Muscle layer of colon (tissue), 2 donors: Measurements from ENCODE around the gene XRCC6.
"Not testable (repeated sequence)": the region's sequence is repeated elsewhere in the genome, so short reads cannot be mapped to it uniquely, and the experiment has no call there.

Experiments used
- H3K27ac ChIP-seq: one replicate; pipeline ENCODE4 v1.7.0; 2013; ENCODE audit warnings: low read depth, mild to moderate bottlenecking, low read length, moderate library complexity
- H3K27me3 ChIP-seq, 2 donors: one replicate each; pipeline ENCODE4 v1.7.0; 2013; ENCODE audit warnings: low read length in 2 of 2, mild to moderate bottlenecking in 2 of 2; ENCODE audit not compliant: insufficient read depth in 2 of 2, control insufficient read depth in 1 of 2
- H3K36me3 ChIP-seq: one replicate; pipeline ENCODE4 v1.7.0; 2013; ENCODE audit warnings: mild to moderate bottlenecking, low read length; ENCODE audit not compliant: insufficient read depth
- H3K4me1 ChIP-seq: one replicate; pipeline ENCODE4 v1.7.0; 2013; ENCODE audit warnings: mild to moderate bottlenecking, low read length; ENCODE audit not compliant: insufficient read depth
- H3K4me3 ChIP-seq, 2 donors: one replicate each; pipeline ENCODE4 v1.7.0; 2013; ENCODE audit warnings: low read length in 2 of 2, low read depth in 1 of 2, mild to moderate bottlenecking in 1 of 2, moderate library complexity in 1 of 2
- H3K9ac ChIP-seq: one replicate; pipeline ENCODE4 v1.7.0; 2013; ENCODE audit warnings: low read length
- H3K9me3 ChIP-seq: one replicate; pipeline ENCODE4 v1.7.0; 2013; ENCODE audit warnings: mild to moderate bottlenecking, low read length
- donor health status: abdominal sarcoma.
- donor health status: Adenocarcinoma of cecum.

The XRCC6 gene

GRCh38 chr22:41600976-41601375, 20.1 kb upstream of the XRCC6 start:
- Histone ChIP-seq H3K9me3 (no peaks in the 10 kb centered on the region), H3K4me3 (no peak overlapping the region), H3K9ac (no peak overlapping the region), H3K36me3 (peaks cover 33% of the 10 kb centered on the region), H3K27ac (no peak overlapping the region), H3K27me3 (no peaks in the 10 kb centered on the region), H3K4me1 (no peaks in the 10 kb centered on the region)

DNA sequence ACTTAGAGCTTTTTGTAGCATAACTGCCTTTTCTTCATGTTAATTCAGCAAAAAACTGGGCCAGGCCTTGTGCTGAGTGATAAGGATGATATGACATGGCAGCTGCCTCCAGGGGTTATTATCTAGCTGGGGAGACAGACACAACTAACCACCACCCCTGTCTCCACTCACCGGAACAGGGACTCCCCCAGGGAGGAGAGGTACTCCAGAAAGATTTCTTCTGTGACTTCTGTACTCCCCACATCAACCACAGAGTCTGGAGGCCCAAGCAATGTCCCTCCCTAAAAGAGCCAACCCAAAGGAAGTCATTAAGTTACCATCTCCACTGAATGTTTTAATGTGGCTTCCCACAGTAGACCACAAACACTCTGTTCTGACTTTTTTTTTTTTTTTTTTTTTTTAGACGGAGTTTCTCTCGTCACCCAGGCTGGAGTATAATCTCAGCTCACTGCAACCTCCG, 17.2 kb upstream of the XRCC6 start:
- no peaks in the 10 kb centered on the region for H3K4me1 ChIP-seq
- no peak overlapping the region for H3K27ac ChIP-seq
- peaks cover 43% of the 10 kb centered on the region for H3K36me3 ChIP-seq

GRCh38 chr22:41608386-41608785, 12.7 kb upstream of the XRCC6 start:
- no peaks in the 10 kb centered on the region for H3K4me1 ChIP-seq
- H3K9me3 ChIP-seq = no peaks in the 10 kb centered on the region
- peaks cover 20% of the 10 kb centered on the region for H3K36me3 ChIP-seq
- no peak overlapping the region for H3K27ac ChIP-seq
- H3K27me3 ChIP-seq = no peaks in the 10 kb centered on the region
- no peak overlapping the region for H3K4me3 ChIP-seq
- no peak overlapping the region for H3K9ac ChIP-seq

More for the DNA sequence above, 17.2 kb upstream of the XRCC6 start:
- no peak overlapping the region for H3K9ac ChIP-seq
- no peaks in the 10 kb centered on the region for H3K27me3 ChIP-seq
- H3K4me3 ChIP-seq = no peak overlapping the region
- H3K9me3 ChIP-seq = no peaks in the 10 kb centered on the region

DNA sequence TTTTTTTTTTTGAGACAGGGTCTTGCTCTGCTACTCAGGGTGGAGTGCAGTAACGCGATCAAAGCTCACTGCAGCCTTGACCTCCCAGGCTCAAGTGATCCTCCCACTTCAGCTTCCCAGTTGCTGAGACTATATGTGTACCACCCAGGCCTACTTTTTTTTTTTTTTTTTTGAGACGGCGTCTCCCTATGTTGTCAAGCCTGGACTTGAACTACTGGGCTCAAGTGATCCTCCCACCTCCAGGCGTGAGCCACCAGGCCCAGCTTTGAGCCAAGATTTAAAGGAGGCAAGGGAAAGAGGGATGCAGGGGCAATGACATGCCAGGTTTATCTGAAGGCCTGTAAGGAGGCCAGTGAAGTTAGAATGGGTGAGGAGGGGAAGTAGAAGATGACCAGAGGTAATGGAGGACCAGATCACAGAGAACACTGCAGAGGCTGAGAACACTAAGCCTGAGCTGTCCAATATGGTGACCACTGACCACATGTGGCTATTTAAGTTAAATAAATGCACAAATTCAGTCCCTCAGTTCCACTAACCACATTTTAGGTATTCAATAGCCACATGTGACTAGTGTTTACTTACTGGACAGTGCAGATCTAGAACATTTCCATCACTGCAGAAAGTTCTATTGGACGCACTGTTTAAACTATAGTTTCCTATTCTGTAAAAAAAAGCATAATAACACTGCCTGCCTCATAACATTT, 8.3 kb upstream of the XRCC6 start:
- no peaks in the 10 kb centered on the region for H3K4me1 ChIP-seq
- H3K27me3 ChIP-seq = no peaks in the 10 kb centered on the region
- no peak overlapping the region for H3K27ac ChIP-seq
- no peak overlapping the region for H3K4me3 ChIP-seq
- no peaks in the 10 kb centered on the region for H3K36me3 ChIP-seq
- H3K9ac ChIP-seq = no peak overlapping the region
- no peaks in the 10 kb centered on the region for H3K9me3 ChIP-seq

DNA sequence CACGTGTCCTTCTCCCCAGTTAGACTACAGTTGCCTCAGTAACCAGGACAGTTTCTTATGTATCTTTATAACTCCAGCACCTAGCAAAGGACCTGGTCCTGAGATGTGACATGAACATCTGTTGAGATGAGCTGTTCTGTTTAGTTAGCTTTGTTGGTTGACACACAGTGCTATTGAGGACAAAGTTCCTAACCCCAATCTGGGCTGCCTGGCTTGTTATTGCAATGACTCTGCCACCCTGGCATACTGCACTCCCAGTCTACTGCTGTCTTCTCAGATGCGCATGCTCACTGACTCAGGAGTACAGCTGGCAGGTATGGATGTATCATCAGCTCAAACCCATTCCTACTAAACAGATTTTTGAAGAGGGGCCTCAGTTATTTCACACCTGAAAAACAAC, 7.6 kb upstream of the XRCC6 start:
- Histone ChIP-seq H3K27ac (no peak overlapping the region), H3K9me3 (no peaks in the 10 kb centered on the region), H3K36me3 (no peaks in the 10 kb centered on the region), H3K9ac (no peak overlapping the region), H3K4me1 (no peaks in the 10 kb centered on the region), H3K4me3 (no peak overlapping the region), H3K27me3 (no peaks in the 10 kb centered on the region)

DNA sequence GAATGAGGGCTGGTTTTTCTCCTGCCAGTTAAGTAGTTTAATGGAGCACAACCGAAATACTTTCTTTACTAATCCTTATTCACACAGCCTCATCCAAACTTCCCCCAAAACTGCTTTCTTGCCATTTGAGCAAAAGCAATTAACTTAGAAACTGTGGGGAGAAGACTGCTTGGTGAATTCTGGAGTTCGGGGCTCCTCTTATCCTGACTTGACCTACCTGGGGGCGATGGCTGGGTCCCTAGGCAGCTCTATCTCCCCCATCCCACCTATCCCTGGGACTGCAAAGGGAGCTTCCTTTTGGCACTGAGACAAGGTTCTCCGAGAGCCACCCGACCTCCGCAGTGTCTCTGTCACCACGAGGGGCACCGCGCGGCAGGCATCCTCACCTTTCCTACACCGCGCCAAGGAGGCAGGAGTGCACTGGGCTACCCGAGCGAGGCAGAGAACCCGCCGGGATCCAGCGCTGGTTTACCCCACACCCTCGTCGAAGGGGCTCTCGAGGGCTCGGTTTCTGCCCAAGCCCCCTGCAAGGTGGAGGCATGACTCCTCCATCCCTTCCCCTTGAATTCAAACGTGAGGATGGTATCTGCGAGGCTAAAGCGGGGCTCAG, 1.0 kb upstream of the XRCC6 start:
- H3K4me1 ChIP-seq = peaks cover 16% of the 10 kb centered on the region
- peak overlapping the region; percentile 59 to 75 for H3K4me3 ChIP-seq
- H3K27ac ChIP-seq = peak overlapping the region; percentile 98
- no peaks in the 10 kb centered on the region for H3K9me3 ChIP-seq
- no peaks in the 10 kb centered on the region for H3K27me3 ChIP-seq
- H3K36me3 ChIP-seq = peaks cover 11% of the 10 kb centered on the region
- H3K9ac ChIP-seq = peak overlapping the region; percentile 86

DNA sequence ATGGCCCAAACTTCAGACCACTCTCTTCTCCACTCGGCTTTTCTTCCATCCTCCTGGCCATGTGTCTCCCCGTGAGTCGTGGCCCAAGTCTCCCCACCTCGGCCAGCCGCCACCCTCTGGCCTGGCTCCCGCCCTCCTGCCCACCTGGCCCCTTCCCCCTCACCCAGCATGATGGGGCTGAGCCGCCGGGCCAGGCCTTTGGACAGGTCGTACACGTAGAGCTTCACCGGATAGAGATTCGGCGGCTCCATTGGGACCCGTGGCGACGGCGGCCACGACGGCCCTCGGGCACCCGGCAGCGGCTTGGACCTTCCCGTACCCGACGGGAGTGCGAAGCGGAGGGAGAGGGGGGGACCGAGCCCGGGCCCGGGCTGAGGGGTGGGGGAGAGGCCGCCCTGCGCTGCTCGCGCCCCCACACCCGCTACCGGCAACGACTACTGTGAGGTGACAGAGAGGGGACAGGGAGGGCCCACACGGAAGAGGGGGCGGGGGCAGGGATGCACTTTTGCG, 451 bp upstream of the XRCC6 start, which contains the start of gene DESI1:
Gene DESI1, minus strand, starts transcription at position 455 of the 510 bp plus-strand sequence. Its CDS starts 204 bp downstream, at position 251.
- H3K36me3 ChIP-seq = peaks cover 15% of the 10 kb centered on the region
- H3K9me3 ChIP-seq = no peaks in the 10 kb centered on the region
- H3K9ac ChIP-seq = peak within 1 kb of the TSS; percentile 86
- H3K27me3 ChIP-seq = no peaks in the 10 kb centered on the region
- H3K27ac ChIP-seq = peak within 1 kb of the TSS; percentile 98
- peak within 1 kb of the TSS; percentile 59 to 75 for H3K4me3 ChIP-seq
- H3K4me1 ChIP-seq = peaks cover 16% of the 10 kb centered on the region

GRCh38 chr22:41621911-41622179, 750 bp downstream of the XRCC6 start:
- H3K9ac ChIP-seq = peak overlapping the region; percentile 79
- H3K9me3 ChIP-seq = no peaks in the 10 kb centered on the region
- peak overlapping the region; percentile 58 to 75 for H3K4me3 ChIP-seq
- H3K36me3 ChIP-seq = peaks cover 16% of the 10 kb centered on the region
- peak overlapping the region; percentile 98 for H3K27ac ChIP-seq
- H3K27me3 ChIP-seq = no peaks in the 10 kb centered on the region
- H3K4me1 ChIP-seq = peaks cover 16% of the 10 kb centered on the region

DNA sequence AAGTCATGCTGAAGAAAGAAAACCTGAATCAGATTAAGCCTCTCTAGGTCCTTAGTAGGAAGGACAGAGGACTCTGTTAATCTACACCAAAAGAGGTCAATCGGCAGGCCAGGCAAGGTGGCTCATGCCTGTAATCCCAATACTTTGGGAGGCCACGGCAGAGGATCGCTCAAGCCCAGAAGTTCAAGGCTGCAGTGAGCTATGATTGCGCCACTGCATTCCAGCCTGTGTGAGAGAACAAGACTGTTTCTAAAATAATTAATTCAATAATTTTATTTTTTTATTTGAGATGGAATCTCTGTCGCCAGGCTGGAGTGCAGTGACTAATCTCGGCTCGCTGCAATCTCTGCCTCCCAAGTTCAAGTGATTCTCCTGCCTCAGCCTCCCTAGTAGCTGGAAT, 4.5 kb downstream of the XRCC6 start:
- Histone ChIP-seq H3K4me3 (no peak overlapping the region), H3K9ac (no peak overlapping the region), H3K27ac (no peak overlapping the region), H3K36me3 (peaks cover 41% of the 10 kb centered on the region), H3K27me3 (no peaks in the 10 kb centered on the region), H3K4me1 (peaks cover 7% of the 10 kb centered on the region), H3K9me3 (no peaks in the 10 kb centered on the region)

GRCh38 chr22:41631115-41631514, 10.0 kb downstream of the XRCC6 start:
- H3K4me1 ChIP-seq, H3K27ac ChIP-seq: not testable (repeated sequence)
- peaks cover 43% of the 10 kb centered on the region for H3K36me3 ChIP-seq

GRCh38 chr22:41631615-41632014, 10.5 kb downstream of the XRCC6 start:
- H3K9ac ChIP-seq, H3K4me1 ChIP-seq, H3K27me3 ChIP-seq, H3K4me3 ChIP-seq, H3K9me3 ChIP-seq, H3K27ac ChIP-seq: not testable (repeated sequence)
- H3K36me3 ChIP-seq = peaks cover 48% of the 10 kb centered on the region

More at GRCh38 chr22:41631115-41631514, 10.0 kb downstream of the XRCC6 start:
- H3K27me3 ChIP-seq, H3K9ac ChIP-seq, H3K4me3 ChIP-seq, H3K9me3 ChIP-seq: not testable (repeated sequence)

- H3K9me3 ChIP-seq, H3K9ac ChIP-seq: not testable (repeated sequence)
Observed at GRCh38 chr22:41634610-41635009, 13.5 kb downstream of the XRCC6 start.

More at GRCh38 chr22:41634610-41635009, 13.5 kb downstream of the XRCC6 start:
- not testable (repeated sequence) for H3K27ac ChIP-seq, H3K27me3 ChIP-seq, H3K4me1 ChIP-seq, H3K4me3 ChIP-seq
- peaks cover 50% of the 10 kb centered on the region for H3K36me3 ChIP-seq
